ENCODE measurements around the gene AK6.

AK6 gene

DNA sequence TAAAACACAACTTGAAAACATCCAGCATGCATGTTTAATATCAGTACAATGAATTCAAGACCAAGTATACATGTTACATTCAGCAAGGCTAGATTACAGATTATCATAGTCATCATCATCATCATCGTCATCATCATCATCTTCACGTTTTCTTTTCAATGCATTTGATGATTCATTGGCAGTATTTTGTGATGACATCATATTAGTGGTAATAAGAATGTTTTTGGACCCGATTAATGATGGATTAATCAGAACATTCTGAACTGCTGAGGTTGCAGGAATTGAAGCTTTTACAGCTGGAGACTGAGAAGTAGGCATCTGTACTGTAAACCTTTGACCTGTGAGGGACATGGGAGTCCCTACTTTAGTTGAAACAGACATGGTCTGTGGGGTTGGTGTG lies 4.5 kb downstream of the AK6 start:
- TF ChIP-seq, protein P1, sequence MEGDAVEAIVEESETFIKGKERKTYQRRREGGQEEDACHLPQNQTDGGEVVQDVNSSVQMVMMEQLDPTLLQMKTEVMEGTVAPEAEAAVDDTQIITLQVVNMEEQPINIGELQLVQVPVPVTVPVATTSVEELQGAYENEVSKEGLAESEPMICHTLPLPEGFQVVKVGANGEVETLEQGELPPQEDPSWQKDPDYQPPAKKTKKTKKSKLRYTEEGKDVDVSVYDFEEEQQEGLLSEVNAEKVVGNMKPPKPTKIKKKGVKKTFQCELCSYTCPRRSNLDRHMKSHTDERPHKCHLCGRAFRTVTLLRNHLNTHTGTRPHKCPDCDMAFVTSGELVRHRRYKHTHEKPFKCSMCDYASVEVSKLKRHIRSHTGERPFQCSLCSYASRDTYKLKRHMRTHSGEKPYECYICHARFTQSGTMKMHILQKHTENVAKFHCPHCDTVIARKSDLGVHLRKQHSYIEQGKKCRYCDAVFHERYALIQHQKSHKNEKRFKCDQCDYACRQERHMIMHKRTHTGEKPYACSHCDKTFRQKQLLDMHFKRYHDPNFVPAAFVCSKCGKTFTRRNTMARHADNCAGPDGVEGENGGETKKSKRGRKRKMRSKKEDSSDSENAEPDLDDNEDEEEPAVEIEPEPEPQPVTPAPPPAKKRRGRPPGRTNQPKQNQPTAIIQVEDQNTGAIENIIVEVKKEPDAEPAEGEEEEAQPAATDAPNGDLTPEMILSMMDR (IDR thresholded peaks at IDR 0.05; ENCODE audit: insufficient read depth, missing control alignments), result no peak
- peak; percentile 29 for FAIRE-seq
- DNase-seq (ENCODE audit: insufficient read length, low spot score), result no peak

DNA sequence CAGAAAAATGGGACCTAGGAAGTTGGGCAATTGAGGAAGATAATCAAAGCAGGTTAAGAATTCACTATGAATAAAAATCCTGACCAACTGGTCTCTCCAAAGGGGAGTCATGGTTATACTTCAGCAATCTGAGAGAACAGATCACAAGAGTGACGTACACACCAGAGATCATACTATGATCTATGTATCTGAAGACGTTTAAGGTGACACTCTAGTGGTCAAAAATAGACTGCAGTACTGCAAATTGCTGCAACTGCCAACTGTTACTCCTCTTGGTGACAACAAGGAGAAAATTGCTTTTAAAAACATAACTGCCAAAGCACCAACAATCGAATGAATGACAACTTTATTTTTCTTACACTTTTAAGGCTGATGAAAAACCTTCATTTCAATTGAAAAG lies 4.9 kb downstream of the AK6 start:
- DNase-seq (ENCODE audit: insufficient read length, low spot score) (no peak), FAIRE-seq (no peak)
- TF ChIP-seq, protein P1 (IDR thresholded peaks at IDR 0.05; ENCODE audit: insufficient read depth, missing control alignments), result no peak

DNA sequence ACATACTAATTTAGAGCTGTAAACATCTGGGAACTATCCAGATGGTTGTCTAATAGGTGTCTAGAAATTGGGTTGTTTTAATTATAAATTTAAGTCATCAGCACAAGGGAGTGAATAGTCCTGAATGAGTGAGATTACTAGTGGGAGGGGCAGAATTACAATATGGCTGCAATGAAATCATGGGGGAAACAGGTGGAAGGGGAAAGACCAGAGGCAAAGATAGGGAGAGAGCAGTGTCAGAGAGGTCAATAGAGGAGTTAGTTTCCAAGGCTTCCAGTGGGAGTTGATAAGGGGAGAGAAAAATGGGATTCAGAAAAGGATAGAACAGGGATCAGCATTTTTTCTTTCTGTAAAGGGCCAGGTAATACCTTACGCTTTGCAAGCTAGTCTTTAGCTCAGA lies 8.9 kb downstream of the AK6 start:
- DNase-seq (ENCODE audit: insufficient read length, low spot score) (no peak), FAIRE-seq (no peak)
- TF ChIP-seq, protein P1 (IDR thresholded peaks at IDR 0.05; ENCODE audit: insufficient read depth, missing control alignments), result no peak

DNA sequence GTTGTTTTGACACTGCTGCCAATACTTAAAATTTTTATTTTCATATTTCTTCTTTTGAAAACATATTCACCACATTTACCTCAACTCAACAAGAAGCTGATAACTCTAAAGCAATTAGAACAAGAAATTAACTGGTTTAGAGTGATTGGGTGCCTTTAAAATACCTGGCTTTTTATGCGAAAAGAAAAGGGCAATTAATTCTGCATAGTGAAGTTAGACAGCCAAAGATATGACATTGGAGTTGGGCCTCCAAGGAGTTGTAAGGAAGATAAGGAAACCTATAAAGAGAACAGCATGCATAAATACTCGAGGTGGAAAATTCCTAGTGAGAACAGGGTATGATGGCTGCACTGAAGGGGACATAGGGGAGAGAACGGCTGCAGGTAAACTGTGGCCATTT lies 9.6 kb downstream of the AK6 start:
- FAIRE-seq (no peak), DNase-seq (ENCODE audit: insufficient read length, low spot score) (no peak)
- TF ChIP-seq, protein P1 (IDR thresholded peaks at IDR 0.05; ENCODE audit: insufficient read depth, missing control alignments), result no peak

DNA sequence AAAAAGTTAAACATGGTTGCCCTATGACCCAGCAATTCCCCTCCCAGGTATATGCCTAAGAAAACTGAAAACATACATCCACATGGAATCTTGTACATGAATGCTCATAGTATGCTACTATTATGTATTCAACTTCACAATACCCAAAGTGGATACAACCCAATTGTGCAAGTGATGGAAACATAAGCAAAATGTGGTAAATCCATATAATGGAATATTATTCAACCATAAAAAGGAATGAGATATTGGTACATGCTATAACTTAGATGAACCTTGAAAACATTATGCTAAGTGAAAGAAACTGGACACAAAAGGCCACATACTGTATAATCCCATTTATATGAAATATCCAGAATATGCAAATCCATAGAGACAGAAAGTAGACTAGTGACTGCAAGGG lies 18.7 kb downstream of the AK6 start:
- TF ChIP-seq, protein P1 (IDR thresholded peaks at IDR 0.05; ENCODE audit: insufficient read depth, missing control alignments), result no peak
- DNase-seq (ENCODE audit: insufficient read length, low spot score) (no peak), FAIRE-seq (no peak)

DNA sequence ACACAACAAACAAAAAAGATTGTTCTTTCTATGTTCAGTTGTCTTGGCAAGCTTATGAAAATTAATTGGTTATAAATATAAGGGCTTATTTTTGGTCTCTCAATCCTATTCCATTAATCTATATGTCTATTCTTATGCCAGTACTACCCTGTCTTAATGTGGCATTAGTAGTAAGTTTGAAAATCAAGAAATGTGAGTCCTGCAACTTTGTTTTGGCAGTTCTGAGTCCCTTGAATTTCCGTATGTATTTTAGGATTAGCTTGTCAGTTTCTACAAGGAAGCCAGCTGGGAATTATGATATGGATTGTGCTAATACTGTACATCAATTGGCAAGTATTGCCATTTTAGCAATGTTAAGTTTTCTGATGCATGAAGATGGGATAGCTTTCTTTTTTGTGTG lies 26.2 kb downstream of the AK6 start:
- TF ChIP-seq, protein P1 (IDR thresholded peaks at IDR 0.05; ENCODE audit: insufficient read depth, missing control alignments), result no peak
- no peak for FAIRE-seq
- DNase-seq (ENCODE audit: insufficient read length, low spot score), result no peak

DNA sequence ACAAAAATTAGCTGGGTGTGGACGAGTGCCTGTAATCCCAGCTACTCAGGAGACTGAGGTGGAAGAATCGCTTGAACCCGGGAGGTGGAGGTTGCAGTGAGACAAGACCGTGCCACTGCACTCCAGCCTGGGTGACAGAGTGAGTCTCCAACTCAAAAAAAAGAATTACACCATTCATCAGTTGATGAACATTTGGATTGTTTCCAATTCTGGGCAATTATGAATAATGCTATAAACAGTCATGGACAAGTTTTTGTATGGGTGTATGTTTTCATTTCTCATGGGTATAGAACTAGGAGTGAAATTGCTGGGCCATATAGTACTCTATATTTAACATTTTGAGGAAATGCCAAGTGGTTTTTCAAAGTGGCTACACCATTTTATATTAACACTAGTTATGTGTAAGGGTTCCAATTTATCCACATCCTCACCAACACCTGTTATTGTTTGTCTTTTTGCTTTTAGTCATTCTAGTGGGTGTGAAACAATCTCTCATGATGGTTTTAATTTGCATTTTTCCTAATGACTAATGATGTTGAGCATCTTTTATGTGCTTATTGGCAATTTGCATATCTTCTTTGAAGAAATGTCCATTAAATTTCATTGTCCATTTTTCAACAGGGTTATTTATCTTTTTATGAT lies 27.7 kb downstream of the AK6 start:
- DNase-seq (ENCODE audit: insufficient read length, low spot score) (no peak), FAIRE-seq (no peak)
- TF ChIP-seq, protein P1 (IDR thresholded peaks at IDR 0.05; ENCODE audit: insufficient read depth, missing control alignments), result no peak
